ENCODE results near the gene CRTC3. TPM values are rescaled to one million over a fixed set of nuclear protein-coding genes. Genes with fewer than 3 reads are reported as not detected.

The CRTC3 gene
- total RNA-seq, 1 donor from 2014 or later: 14.1 TPM

- Histone ChIP-seq H3K4me3 (ENCODE audit: low read depth, low read length) (no peak overlapping the region), H3K36me3 (ENCODE audit: control insufficient read depth, insufficient read depth, low read length) (no peaks in the 10 kb centered on the region), H3K27me3 (ENCODE audit: control insufficient read depth, insufficient read depth, low read length) (no peaks in the 10 kb centered on the region)
- DNase-seq (ENCODE audit: low read depth): no peak
- no peak for TF ChIP-seq CTCF (IDR thresholded peaks at IDR 0.05; ENCODE audit: insufficient read depth, low read length, poor library complexity, severe bottlenecking)
Observed at GRCh38 chr15:90545095-90545494, 15.4 kb downstream of the CRTC3 start.

- no peaks in the 10 kb centered on the region for H3K36me3 ChIP-seq (ENCODE audit: control insufficient read depth, insufficient read depth, low read length)
- H3K4me3 ChIP-seq (ENCODE audit: low read depth, low read length): no peak overlapping the region
- no peaks in the 10 kb centered on the region for H3K27me3 ChIP-seq (ENCODE audit: control insufficient read depth, insufficient read depth, low read length)
- DNase-seq (ENCODE audit: low read depth): no peak
- TF ChIP-seq CTCF (IDR thresholded peaks at IDR 0.05; ENCODE audit: insufficient read depth, low read length, poor library complexity, severe bottlenecking): no peak
Observed at GRCh38 chr15:90547540-90547939, 17.8 kb downstream of the CRTC3 start.

- DNase-seq (ENCODE audit: low read depth): no peak
- no peak for TF ChIP-seq CTCF (IDR thresholded peaks at IDR 0.05; ENCODE audit: insufficient read depth, low read length, poor library complexity, severe bottlenecking)
- Histone ChIP-seq H3K27me3 (ENCODE audit: control insufficient read depth, insufficient read depth, low read length) (no peaks in the 10 kb centered on the region), H3K4me3 (ENCODE audit: low read depth, low read length) (no peak overlapping the region), H3K36me3 (ENCODE audit: control insufficient read depth, insufficient read depth, low read length) (no peaks in the 10 kb centered on the region)
Observed at GRCh38 chr15:90550919-90551318, 21.2 kb downstream of the CRTC3 start.

GRCh38 chr15:90552162-90552928 is 22.6 kb downstream of the CRTC3 start:
- Histone ChIP-seq H3K27me3 (ENCODE audit: control insufficient read depth, insufficient read depth, low read length) (no peaks in the 10 kb centered on the region), H3K36me3 (ENCODE audit: control insufficient read depth, insufficient read depth, low read length) (no peaks in the 10 kb centered on the region), H3K4me3 (ENCODE audit: low read depth, low read length) (no peak overlapping the region)
- TF ChIP-seq CTCF (IDR thresholded peaks at IDR 0.05; ENCODE audit: insufficient read depth, low read length, poor library complexity, severe bottlenecking): no peak
- DNase-seq (ENCODE audit: low read depth): peak; percentile 18

- no peak for DNase-seq (ENCODE audit: low read depth)
- no peak for TF ChIP-seq CTCF (IDR thresholded peaks at IDR 0.05; ENCODE audit: insufficient read depth, low read length, poor library complexity, severe bottlenecking)
- no peak overlapping the region for H3K4me3 ChIP-seq (ENCODE audit: low read depth, low read length)
- H3K36me3 ChIP-seq (ENCODE audit: control insufficient read depth, insufficient read depth, low read length): no peaks in the 10 kb centered on the region
- H3K27me3 ChIP-seq (ENCODE audit: control insufficient read depth, insufficient read depth, low read length): no peaks in the 10 kb centered on the region
Observed at GRCh38 chr15:90552929-90553211, 23.1 kb downstream of the CRTC3 start.

GRCh38 chr15:90553248-90553745 is 23.6 kb downstream of the CRTC3 start:
- Histone ChIP-seq H3K36me3 (ENCODE audit: control insufficient read depth, insufficient read depth, low read length) (no peaks in the 10 kb centered on the region), H3K27me3 (ENCODE audit: control insufficient read depth, insufficient read depth, low read length) (no peaks in the 10 kb centered on the region), H3K4me3 (ENCODE audit: low read depth, low read length) (no peak overlapping the region)
- no peak for TF ChIP-seq CTCF (IDR thresholded peaks at IDR 0.05; ENCODE audit: insufficient read depth, low read length, poor library complexity, severe bottlenecking)
- DNase-seq (ENCODE audit: low read depth): no peak

Data from kidney epithelial cell (primary cell).